ENCODE measurements around the gene OR5K2. TPM values are rescaled to one million over a fixed set of nuclear protein-coding genes. Genes with fewer than 3 reads are reported as not detected.

The OR5K2 gene
- total RNA-seq, 1 donor from 2014 or later, result not detected

DNA sequence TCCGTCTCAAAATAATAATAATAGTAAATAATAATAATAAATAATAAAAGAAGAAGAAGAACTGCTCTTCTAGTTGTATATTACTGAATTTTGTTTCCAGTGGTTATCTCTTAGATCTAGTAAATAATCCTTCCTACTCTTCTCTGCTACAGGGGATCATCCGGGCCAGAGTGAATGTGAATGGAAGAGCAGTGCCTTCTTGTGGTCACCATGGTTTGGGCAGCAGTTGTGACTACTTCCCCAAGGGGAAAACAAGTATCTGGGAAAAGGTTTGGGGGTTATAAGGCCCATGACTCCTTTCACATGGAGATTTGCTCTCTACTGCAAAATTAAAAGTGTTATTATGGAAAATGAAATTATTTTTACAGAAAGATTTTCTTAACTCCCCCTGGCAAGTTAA is 39.9 kb upstream of the OR5K2 start:
- DNase-seq (ENCODE audit: extremely low spot score, unreplicated experiment), result no peak
- Mint-ChIP-seq H3K4me3 (ENCODE audit: unreplicated experiment) (no peak overlapping the region), H3K36me3 (ENCODE audit: unreplicated experiment) (no peaks in the 10 kb centered on the region), H3K27ac (ENCODE audit: unreplicated experiment) (no peak overlapping the region), H3K27me3 (ENCODE audit: unreplicated experiment) (peaks cover 17% of the 10 kb centered on the region), H3K9me3 (ENCODE audit: unreplicated experiment) (no peaks in the 10 kb centered on the region), H3K4me1 (ENCODE audit: unreplicated experiment) (no peaks in the 10 kb centered on the region)
- TF ChIP-seq, protein P1, sequence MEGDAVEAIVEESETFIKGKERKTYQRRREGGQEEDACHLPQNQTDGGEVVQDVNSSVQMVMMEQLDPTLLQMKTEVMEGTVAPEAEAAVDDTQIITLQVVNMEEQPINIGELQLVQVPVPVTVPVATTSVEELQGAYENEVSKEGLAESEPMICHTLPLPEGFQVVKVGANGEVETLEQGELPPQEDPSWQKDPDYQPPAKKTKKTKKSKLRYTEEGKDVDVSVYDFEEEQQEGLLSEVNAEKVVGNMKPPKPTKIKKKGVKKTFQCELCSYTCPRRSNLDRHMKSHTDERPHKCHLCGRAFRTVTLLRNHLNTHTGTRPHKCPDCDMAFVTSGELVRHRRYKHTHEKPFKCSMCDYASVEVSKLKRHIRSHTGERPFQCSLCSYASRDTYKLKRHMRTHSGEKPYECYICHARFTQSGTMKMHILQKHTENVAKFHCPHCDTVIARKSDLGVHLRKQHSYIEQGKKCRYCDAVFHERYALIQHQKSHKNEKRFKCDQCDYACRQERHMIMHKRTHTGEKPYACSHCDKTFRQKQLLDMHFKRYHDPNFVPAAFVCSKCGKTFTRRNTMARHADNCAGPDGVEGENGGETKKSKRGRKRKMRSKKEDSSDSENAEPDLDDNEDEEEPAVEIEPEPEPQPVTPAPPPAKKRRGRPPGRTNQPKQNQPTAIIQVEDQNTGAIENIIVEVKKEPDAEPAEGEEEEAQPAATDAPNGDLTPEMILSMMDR (IDR thresholded peaks at IDR 0.05), result no peak

- TF ChIP-seq, protein P1 (IDR thresholded peaks at IDR 0.05), result no peak
- Mint-ChIP-seq H3K4me3 (ENCODE audit: unreplicated experiment) (no peak overlapping the region), H3K36me3 (ENCODE audit: unreplicated experiment) (no peaks in the 10 kb centered on the region), H3K27me3 (ENCODE audit: unreplicated experiment) (peaks cover 5% of the 10 kb centered on the region), H3K27ac (ENCODE audit: unreplicated experiment) (no peak overlapping the region), H3K4me1 (ENCODE audit: unreplicated experiment) (no peaks in the 10 kb centered on the region), H3K9me3 (ENCODE audit: unreplicated experiment) (no peaks in the 10 kb centered on the region)
- no peak for DNase-seq (ENCODE audit: extremely low spot score, unreplicated experiment)
Measured at GRCh38 chr3:98460220-98460619, 37.3 kb upstream of the OR5K2 start.

DNA sequence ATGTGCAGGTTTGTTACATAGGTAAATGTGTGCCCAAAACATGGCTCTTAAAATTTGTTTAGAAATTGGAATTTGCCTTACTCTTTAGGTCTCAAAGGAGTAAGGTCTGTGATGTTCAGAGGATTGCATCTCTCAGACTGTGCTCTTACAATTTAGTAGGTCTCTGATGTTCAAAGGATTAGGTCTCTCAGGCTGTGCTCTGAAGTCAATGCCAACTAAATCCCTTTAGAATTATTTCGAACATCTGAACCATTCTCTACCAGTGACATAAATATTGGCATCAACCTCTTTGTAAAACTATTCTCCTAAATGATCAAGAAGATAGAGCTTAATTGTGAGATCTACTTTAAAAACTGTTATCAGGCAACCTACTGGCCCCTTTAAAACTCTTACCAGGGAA is 34.6 kb upstream of the OR5K2 start, which contains the start of gene OR5K1:
Gene OR5K1 (plus strand): TSS at position 301 of the 400 bp plus-strand sequence. CDS start 6,376 bp downstream, outside the sequence.
- no peak within 1 kb of the TSS for H3K4me3 Mint-ChIP-seq (ENCODE audit: unreplicated experiment)
- TF ChIP-seq, protein P1 (IDR thresholded peaks at IDR 0.05), result no peak
- H3K4me1 Mint-ChIP-seq (ENCODE audit: unreplicated experiment), result no peaks in the 10 kb centered on the region
- no peak for DNase-seq (ENCODE audit: extremely low spot score, unreplicated experiment)
- H3K27me3 Mint-ChIP-seq (ENCODE audit: unreplicated experiment), result peaks cover 5% of the 10 kb centered on the region
- no peaks in the 10 kb centered on the region for H3K9me3 Mint-ChIP-seq (ENCODE audit: unreplicated experiment)
- H3K36me3 Mint-ChIP-seq (ENCODE audit: unreplicated experiment), result no peaks in the 10 kb centered on the region
- no peak within 1 kb of the TSS for H3K27ac Mint-ChIP-seq (ENCODE audit: unreplicated experiment)

DNA sequence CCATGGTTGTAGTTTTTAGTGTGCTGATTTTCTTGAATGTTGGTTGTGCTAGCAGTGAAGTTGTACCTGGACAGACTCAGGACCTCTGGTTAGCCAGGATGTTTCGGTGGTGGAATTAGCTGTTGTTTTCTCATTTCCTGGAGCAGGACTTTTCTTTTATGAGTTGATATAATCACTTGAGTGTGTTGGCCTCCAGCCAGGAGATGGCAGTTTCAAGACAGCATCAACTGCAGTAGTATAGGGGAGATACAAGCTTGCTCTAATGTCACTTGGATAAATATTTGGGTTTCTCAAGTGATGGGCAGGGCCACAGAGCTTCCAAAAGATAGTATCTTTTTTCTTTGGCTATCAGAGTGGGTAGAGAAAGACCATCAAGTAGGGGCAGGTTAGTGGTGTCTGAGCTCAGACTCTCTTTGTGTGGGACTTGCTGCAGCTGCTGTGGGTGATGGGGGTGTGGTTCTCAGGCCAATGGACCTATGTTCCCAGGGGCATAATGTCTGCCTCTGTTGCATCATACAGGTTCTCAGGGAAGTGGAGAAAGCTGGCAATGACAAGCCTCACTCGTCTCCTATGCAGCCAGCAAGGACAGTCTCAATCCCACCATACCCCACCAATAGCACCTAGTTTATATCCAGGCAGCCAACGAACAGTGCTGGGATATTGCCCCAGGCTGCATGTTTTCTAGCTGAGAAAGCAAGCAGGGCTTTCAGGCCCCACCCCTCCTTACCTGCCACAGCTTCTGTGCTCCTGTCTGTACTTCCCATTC is 14.6 kb upstream of the OR5K2 start:
- H3K27me3 Mint-ChIP-seq (ENCODE audit: unreplicated experiment), result peaks cover 8% of the 10 kb centered on the region
- H3K4me1 Mint-ChIP-seq (ENCODE audit: unreplicated experiment), result no peaks in the 10 kb centered on the region
- no peak overlapping the region for H3K4me3 Mint-ChIP-seq (ENCODE audit: unreplicated experiment)
- peaks cover 29% of the 10 kb centered on the region for H3K9me3 Mint-ChIP-seq (ENCODE audit: unreplicated experiment)
- no peak for DNase-seq (ENCODE audit: extremely low spot score, unreplicated experiment)
- H3K27ac Mint-ChIP-seq (ENCODE audit: unreplicated experiment), result no peak overlapping the region
- no peaks in the 10 kb centered on the region for H3K36me3 Mint-ChIP-seq (ENCODE audit: unreplicated experiment)
- TF ChIP-seq, protein P1 (IDR thresholded peaks at IDR 0.05), result no peak

DNA sequence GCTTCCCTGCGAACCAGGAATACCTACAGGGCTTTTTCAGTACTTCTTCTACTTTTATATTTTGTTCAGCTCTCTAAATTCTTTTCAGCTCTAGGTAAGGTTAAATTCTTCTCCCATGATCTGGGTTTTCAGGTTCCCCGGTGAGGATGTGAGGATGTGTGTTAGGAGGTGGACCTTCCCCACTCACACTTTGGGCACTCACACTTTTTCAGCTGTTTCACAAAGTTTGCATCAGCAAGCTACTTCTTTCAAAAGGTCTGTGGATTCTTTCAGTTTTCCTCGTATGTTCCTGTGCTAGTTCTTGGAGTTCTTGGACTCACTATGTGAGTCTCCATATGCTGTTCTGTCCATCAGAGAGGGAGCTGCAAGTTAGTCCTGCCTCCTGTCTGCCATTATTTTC is 13.9 kb upstream of the OR5K2 start:
- H3K27ac Mint-ChIP-seq (ENCODE audit: unreplicated experiment), result no peak overlapping the region
- H3K36me3 Mint-ChIP-seq (ENCODE audit: unreplicated experiment), result no peaks in the 10 kb centered on the region
- H3K4me3 Mint-ChIP-seq (ENCODE audit: unreplicated experiment), result no peak overlapping the region
- H3K4me1 Mint-ChIP-seq (ENCODE audit: unreplicated experiment), result no peaks in the 10 kb centered on the region
- peaks cover 15% of the 10 kb centered on the region for H3K27me3 Mint-ChIP-seq (ENCODE audit: unreplicated experiment)
- H3K9me3 Mint-ChIP-seq (ENCODE audit: unreplicated experiment), result peaks cover 36% of the 10 kb centered on the region
- TF ChIP-seq, protein P1 (IDR thresholded peaks at IDR 0.05), result no peak
- DNase-seq (ENCODE audit: extremely low spot score, unreplicated experiment), result no peak

Measured in osteocyte (in vitro differentiated cells).